Measurements from ENCODE around the gene UBE2S.

DNA sequence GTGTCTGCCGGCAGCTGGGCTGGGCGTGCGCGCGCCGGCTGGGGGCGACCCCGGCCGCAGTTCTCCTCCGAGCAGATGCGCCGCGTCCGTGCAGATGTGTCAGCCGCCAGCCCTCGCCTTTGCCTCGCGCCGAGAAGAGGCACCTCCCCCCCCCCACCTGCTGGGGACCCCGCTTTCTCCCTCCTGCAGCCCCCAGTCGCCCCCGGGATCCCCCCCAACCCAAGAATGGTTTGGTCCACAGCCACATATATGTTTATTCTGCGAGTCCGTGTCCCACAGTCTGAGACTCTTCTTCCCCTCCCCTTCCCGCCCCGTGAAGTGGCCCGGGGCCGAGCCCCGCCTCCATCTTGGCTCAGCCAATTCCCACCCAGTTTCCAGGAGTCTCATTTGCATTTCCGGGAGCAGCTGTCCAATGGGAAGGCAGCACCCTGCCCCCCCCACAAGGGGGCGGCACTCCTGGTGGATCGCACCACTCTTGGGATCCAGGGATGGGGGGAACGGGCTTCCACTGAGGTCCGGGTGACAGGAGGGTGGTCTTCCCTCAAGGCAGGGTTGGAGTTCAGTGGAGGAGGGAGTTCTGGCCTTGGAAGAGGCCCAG lies 45.3 kb upstream of the UBE2S start:
- TF ChIP-seq, protein P1, sequence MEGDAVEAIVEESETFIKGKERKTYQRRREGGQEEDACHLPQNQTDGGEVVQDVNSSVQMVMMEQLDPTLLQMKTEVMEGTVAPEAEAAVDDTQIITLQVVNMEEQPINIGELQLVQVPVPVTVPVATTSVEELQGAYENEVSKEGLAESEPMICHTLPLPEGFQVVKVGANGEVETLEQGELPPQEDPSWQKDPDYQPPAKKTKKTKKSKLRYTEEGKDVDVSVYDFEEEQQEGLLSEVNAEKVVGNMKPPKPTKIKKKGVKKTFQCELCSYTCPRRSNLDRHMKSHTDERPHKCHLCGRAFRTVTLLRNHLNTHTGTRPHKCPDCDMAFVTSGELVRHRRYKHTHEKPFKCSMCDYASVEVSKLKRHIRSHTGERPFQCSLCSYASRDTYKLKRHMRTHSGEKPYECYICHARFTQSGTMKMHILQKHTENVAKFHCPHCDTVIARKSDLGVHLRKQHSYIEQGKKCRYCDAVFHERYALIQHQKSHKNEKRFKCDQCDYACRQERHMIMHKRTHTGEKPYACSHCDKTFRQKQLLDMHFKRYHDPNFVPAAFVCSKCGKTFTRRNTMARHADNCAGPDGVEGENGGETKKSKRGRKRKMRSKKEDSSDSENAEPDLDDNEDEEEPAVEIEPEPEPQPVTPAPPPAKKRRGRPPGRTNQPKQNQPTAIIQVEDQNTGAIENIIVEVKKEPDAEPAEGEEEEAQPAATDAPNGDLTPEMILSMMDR (IDR thresholded peaks at IDR 0.05), result no peak
- TF ChIP-seq EZH2 (IDR thresholded peaks at IDR 0.05; ENCODE audit: borderline replicate concordance, insufficient read depth, low read depth, low read length, poor library complexity, severe bottlenecking), result no peak
